Femur (tissue), 1 donor: ENCODE measurements around the gene LRCH4.
"Not testable (repeated sequence)": the region's sequence is repeated elsewhere in the genome, so short reads cannot be mapped to it uniquely, and the experiment has no call there.

Experiments
- DNase-seq: peaks from one replicate; pipeline ENCODE4 v3.0.0-alpha.2; 2017

The LRCH4 gene

GRCh38 chr7:100566018-100566531 lies 19.9 kb downstream of the LRCH4 start:
- DNase-seq: no peak

- no peak for DNase-seq
Observed at GRCh38 chr7:100565133-100565571, 20.8 kb downstream of the LRCH4 start.

- DNase-seq: not testable (repeated sequence)
Observed at GRCh38 chr7:100564405-100564804, 21.5 kb downstream of the LRCH4 start.

GRCh38 chr7:100563809-100564400 lies 22.0 kb downstream of the LRCH4 start:
- DNase-seq: peak; percentile 81

- DNase-seq: no peak
Observed at GRCh38 chr7:100563100-100563564, 22.8 kb downstream of the LRCH4 start.

GRCh38 chr7:100562195-100563099 lies 23.5 kb downstream of the LRCH4 start:
- no peak for DNase-seq

GRCh38 chr7:100561491-100562194 lies 24.3 kb downstream of the LRCH4 start:
- no peak for DNase-seq

GRCh38 chr7:100559127-100559526 lies 26.8 kb downstream of the LRCH4 start:
- no peak for DNase-seq

GRCh38 chr7:100556541-100556940 lies 29.4 kb downstream of the LRCH4 start:
- no peak for DNase-seq

- no peak for DNase-seq
Observed at GRCh38 chr7:100555701-100556100, 30.2 kb downstream of the LRCH4 start.

GRCh38 chr7:100553032-100553431 lies 32.9 kb downstream of the LRCH4 start:
- DNase-seq: no peak

- no peak for DNase-seq
Observed at GRCh38 chr7:100552532-100552931, 33.4 kb downstream of the LRCH4 start.

GRCh38 chr7:100548446-100548845 lies 37.5 kb downstream of the LRCH4 start:
- not testable (repeated sequence) for DNase-seq

- no peak for DNase-seq
Observed at GRCh38 chr7:100547872-100548271, 38.1 kb downstream of the LRCH4 start.

- no peak for DNase-seq
Observed at GRCh38 chr7:100546926-100547800, 38.8 kb downstream of the LRCH4 start.

GRCh38 chr7:100546129-100546925 lies 39.6 kb downstream of the LRCH4 start:
- no peak for DNase-seq

- peak; percentile 60 for DNase-seq
Observed at GRCh38 chr7:100545360-100546128, 40.4 kb downstream of the LRCH4 start.

GRCh38 chr7:100544967-100545359 lies 41.0 kb downstream of the LRCH4 start:
- DNase-seq: no peak

GRCh38 chr7:100544386-100544785 lies 41.5 kb downstream of the LRCH4 start:
- DNase-seq: no peak

- no peak for DNase-seq
Observed at GRCh38 chr7:100543586-100543985, 42.3 kb downstream of the LRCH4 start.
